ENCODE results near the gene SLC6A1.

Gene SLC6A1

GRCh38 chr3:10992017-10992942, at the start of gene SLC6A1:
TSS of gene SLC6A1 (plus strand) at chr3:10992748. CDS start at chr3:11017212, 24,464 bp downstream.
- no peak for DNase-seq (ENCODE audit: low read depth in 2 of 2)

GRCh38 chr3:10944866-10945265, 47.7 kb upstream of the SLC6A1 start:
- DNase-seq (ENCODE audit: low read depth in 2 of 2) = no peak

DNA sequence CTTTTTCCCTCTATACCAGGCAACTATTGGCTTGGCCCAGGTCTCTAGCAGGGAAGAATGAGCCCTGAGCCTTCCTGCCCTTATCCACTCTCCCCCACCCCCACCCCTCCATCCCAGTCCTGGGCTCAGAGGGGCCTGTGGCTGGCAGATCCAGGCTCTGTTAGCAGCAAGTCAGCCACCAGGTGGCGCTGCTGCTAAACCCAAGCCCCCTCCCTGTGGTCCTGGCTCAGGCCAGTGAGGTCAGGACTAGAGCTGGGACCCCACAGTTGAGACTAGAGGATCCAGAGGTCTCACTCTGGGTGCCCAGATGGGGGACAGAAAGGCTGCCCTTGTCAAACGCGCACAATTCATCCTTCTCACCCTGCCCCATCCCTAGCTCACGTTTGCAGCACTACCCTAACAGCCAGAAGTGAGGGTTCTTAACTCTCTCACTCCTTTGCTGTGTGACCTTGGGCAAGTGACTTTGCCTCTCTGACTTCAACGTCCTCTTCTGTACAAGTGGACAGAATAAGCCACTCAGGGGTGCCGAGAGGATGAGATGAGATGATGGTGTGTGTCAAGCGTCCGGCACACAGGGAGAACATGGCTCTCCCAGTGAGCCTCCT, 46.8 kb upstream of the SLC6A1 start:
- DNase-seq (ENCODE audit: low read depth in 2 of 2) = peak; percentile 9 to 50

DNA sequence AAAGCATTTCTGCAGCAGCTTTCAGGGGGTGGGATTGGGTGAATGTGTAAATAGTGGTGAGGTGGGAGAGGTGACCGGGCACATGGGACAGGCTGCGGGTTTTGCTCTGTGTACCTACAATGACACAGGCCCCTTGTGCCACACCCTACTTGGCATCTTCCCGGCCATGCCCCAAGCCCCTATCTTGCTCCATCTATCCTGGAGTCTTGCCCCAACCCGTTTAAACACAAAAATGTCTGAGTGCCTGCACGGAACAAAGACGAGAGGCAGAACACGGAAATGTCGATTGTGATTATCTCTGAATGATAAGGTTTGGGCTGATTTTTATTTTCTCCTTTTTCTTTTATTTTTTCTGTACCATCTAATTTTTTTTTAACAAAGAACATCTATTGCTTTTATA, 46.0 kb upstream of the SLC6A1 start:
- DNase-seq (ENCODE audit: low read depth in 2 of 2) = no peak

GRCh38 chr3:10948326-10948725, 44.2 kb upstream of the SLC6A1 start:
- no peak for DNase-seq (ENCODE audit: low read depth in 2 of 2)

GRCh38 chr3:10949197-10949596, 43.4 kb upstream of the SLC6A1 start:
- DNase-seq (ENCODE audit: low read depth in 2 of 2) = no peak

DNA sequence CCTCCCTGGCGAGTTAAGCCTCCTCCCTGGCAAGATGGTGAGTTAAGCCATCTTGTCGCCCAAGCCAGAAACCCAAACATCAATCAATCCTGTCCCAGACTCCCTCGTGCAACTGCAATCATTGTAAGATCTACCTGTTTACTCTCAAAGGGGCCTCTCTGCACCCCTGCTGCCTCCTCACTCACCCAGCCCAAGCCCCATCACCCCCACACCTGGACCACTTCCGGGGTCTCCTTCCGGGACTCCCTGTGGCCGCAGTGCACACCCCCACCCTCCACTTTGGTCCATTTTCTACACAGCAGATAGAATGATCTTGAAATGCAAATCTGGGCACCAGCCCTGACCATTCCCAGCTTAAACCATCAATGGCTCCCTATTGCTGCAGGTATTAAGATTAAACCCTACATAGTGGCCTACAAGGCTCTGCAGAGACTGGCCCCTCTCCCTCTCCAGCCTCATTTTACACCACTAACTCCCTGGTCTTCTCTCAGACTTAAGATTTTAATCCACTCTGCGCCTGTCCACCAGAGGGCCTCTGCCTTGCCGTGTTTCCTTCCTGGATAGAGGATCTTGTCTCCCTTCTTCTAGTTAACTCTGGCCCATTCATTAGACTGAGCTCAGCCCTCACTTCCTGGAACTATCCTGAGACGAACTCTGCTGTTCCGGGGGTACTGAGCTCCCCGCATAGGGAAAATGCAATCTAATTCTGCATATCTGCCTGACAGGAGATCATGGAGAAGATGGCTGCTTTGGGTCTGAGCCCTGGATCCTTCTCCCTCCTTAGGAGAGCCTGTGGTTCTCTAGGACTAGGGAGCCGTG, 41.9 kb upstream of the SLC6A1 start:
- no peak for DNase-seq (ENCODE audit: low read depth in 2 of 2)

GRCh38 chr3:10951295-10951926, 41.1 kb upstream of the SLC6A1 start:
- no peak for DNase-seq (ENCODE audit: low read depth in 2 of 2)

- no peak for DNase-seq (ENCODE audit: low read depth in 2 of 2)
Measured at GRCh38 chr3:10952525-10952924, 40.0 kb upstream of the SLC6A1 start.

- no peak for DNase-seq (ENCODE audit: low read depth in 2 of 2)
Measured at GRCh38 chr3:10954740-10955139, 37.8 kb upstream of the SLC6A1 start.

GRCh38 chr3:10955711-10956453, 36.7 kb upstream of the SLC6A1 start:
- DNase-seq (ENCODE audit: low read depth in 2 of 2) = no peak

DNA sequence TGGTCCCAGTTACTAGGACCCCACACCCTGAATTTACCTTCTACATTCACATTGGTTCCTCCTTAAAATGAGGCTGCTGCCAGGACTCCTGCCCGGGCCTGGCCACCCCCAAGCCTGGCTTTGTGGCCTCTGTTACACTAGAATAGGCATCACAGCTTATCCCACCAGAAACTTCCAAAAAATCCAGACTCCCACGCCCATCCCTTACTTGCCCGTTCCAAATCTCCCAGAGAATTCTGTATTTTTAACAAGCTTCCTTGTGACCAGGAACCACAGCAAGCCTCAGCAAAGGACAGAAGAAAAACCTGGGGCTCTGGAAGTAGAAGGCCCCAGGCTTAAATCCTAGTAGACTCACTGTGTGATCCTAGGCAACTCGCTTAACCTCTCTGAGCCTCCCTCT, 36.0 kb upstream of the SLC6A1 start:
- DNase-seq (ENCODE audit: low read depth in 2 of 2) = no peak

DNA sequence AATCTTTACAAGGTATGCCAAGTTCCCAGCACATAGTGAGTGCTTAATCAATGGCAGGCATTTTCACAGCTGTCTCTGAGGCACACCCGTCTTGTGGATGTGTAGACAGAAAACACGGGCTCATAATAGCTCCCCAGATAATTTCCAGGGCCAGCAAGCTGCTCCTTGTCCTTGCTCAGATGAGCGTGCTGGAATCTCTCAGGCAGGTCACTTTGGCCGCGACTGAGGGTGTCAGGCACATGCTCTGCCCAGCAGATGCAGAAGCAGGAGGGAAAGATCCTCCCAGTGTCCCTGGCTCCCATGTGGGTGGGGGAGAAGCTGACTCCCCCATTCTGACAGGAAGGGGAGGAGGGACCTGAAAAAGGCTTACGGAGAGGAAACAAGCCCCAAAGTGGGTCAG, 35.6 kb upstream of the SLC6A1 start:
- DNase-seq (ENCODE audit: low read depth in 2 of 2) = no peak

DNA sequence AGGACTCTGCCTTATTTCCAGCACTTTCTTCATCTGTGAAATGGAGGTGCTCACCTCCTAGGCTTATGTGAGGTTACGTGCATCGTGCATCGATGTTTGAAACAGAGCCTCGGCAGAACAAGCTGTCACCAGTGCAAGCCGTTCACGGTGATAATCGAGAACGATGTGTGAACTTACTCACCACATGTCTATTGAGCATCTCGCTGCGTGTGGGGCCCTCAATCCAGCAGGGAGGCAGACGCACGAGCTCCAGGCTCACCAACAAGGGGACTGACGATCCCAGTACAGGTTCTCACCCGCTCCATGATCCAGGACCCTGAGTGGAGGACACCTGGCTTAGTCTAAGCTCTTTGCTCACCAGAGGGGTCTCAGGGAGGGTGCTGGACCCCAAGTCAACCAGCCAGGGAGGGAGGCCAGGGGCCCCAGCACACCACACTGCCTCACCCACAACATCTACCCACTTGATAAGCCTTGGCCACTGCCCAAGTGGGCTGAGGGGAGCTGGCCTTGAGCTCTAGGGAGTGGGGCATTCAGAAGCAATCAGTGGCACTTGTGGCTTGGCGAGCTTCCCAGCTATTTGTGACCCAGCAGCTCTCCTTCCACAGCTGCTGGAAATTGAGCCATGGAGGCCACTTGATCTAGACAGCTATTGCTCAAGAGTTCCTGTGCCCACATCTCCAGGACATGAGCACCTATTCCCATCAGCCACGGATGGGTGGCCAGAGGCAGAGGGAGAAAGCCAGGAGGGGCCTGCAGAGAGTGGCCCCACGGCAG, 34.4 kb upstream of the SLC6A1 start:
- no peak for DNase-seq (ENCODE audit: low read depth in 2 of 2)

DNA sequence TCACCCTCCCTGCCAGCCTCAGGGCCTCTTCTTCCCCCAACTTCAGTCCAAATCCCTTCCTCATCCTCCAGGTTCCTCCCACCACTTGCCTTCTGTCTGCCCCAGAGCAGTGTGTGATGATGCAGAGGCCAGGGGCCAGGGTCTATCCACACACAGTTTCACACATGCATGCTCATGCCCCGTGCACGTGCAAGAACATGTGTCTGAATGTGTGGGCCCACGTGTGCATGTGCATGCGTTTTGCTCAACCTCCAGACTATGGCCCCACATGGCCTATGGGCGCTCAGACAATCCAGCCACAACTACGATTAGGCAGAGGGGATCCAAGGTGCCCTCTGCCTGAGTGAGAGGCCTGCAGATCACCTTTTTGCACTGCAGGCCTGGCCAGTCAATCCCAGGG, 32.3 kb upstream of the SLC6A1 start:
- no peak for DNase-seq (ENCODE audit: low read depth in 2 of 2)

DNA sequence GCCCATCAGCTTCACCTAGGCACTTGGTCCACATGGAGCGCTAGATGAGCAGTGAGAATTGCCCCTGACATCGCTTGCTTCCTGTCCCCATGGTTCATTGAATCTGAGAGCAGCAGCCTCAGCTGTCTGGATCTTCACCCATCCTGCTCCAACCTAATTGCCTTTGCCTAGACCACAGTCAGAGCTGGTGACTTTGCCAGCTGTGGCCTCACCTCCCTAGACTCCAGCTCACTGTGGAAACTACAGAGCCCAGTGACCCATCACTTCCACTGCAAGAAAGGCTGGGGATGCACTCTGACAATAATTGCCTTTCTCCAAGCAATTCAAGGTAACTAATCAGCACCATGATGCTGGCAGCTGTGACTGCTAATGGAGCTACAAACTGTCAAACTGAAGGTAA, 30.6 kb upstream of the SLC6A1 start:
- no peak for DNase-seq (ENCODE audit: low read depth in 2 of 2)

- no peak for DNase-seq (ENCODE audit: low read depth in 2 of 2)
Measured at GRCh38 chr3:10962481-10963036, 30.0 kb upstream of the SLC6A1 start.

DNA sequence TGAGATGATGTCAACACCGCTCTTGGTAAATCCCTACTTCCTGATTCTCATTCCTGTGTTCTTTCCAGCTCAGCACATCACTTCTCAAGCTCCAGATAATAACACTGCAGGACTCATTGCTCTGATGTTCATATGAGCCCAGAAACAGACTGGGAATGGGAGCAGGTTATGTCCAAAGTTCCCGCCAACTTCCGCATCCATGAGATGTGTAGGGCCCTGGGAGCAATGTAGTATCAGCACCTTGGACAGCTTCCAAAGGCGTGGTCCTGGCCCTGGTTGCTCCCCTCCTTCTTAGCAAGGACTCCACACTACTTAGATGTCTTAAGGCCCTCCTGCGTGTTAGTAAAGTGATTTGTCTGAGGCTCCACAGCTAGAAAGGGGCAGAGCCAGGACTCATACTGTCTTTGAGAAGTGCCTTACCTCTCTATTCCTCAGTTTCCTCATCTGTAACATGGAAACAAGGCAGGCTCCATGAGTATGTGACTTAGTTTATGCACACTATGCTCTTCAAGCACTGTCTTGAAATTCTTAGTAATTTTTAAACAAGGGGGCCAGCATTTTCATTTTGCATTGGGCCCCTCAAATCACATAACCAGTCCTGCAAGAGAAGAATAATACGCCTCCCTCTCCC, 27.9 kb upstream of the SLC6A1 start:
- DNase-seq (ENCODE audit: low read depth in 2 of 2) = no peak

GRCh38 chr3:10968401-10968800, 24.1 kb upstream of the SLC6A1 start:
- no peak for DNase-seq (ENCODE audit: low read depth in 2 of 2)

Data from activated CD4-positive, alpha-beta T cell treated with anti-CD3 and anti-CD28 coated beads for 24 hours (primary cell).